Measurements from ENCODE around the gene PABPN1. TPM values are rescaled to one million over a fixed set of nuclear protein-coding genes. Genes with fewer than 3 reads are reported as not detected.

Gene PABPN1
- total and polyA plus RNA-seq, 2 of the 13 experiments (the other 11 are each of a cell fraction or from before 2014, with no cell fraction given): 233 to 524 TPM

DNA sequence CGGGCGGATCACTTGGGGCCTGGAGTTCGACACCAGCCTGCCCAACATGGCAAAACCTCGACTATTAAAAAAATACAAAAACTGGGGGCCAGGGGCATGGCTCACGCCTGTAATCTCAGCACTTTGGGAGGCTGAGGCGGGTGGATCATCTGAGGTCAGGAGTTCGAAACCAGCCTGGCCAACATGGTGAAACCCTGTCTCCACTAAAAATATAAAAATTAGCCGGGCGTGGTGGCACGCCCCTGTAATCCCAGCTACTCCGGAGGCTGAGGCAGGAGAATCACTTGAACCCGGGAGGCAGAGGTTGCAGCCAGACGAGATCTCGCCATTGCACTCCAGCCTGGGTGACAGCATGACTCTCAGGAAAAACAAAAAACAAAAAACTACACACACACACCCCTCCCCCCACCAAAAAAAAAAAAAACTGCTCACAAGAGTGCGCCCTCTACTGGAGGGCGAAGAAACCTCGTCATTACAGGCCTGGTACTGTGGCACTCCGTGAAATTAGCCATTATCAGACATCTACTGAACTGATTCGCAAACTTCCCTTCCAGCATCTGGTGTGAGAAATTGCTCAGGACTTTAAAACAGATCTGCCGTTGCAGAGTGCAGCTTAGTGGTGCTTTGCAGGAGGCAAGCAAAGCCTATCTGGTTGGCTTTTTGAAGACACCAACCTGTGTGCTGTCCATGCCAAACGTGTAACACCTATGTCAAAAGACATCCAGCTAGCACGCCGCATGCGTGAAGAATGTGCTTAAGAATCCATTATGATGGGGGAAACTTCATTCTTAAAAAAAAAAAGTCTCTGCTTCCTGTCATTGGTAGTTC lies 26.3 kb upstream of the PABPN1 start (continued):
- TF ChIP-seq, protein P1, sequence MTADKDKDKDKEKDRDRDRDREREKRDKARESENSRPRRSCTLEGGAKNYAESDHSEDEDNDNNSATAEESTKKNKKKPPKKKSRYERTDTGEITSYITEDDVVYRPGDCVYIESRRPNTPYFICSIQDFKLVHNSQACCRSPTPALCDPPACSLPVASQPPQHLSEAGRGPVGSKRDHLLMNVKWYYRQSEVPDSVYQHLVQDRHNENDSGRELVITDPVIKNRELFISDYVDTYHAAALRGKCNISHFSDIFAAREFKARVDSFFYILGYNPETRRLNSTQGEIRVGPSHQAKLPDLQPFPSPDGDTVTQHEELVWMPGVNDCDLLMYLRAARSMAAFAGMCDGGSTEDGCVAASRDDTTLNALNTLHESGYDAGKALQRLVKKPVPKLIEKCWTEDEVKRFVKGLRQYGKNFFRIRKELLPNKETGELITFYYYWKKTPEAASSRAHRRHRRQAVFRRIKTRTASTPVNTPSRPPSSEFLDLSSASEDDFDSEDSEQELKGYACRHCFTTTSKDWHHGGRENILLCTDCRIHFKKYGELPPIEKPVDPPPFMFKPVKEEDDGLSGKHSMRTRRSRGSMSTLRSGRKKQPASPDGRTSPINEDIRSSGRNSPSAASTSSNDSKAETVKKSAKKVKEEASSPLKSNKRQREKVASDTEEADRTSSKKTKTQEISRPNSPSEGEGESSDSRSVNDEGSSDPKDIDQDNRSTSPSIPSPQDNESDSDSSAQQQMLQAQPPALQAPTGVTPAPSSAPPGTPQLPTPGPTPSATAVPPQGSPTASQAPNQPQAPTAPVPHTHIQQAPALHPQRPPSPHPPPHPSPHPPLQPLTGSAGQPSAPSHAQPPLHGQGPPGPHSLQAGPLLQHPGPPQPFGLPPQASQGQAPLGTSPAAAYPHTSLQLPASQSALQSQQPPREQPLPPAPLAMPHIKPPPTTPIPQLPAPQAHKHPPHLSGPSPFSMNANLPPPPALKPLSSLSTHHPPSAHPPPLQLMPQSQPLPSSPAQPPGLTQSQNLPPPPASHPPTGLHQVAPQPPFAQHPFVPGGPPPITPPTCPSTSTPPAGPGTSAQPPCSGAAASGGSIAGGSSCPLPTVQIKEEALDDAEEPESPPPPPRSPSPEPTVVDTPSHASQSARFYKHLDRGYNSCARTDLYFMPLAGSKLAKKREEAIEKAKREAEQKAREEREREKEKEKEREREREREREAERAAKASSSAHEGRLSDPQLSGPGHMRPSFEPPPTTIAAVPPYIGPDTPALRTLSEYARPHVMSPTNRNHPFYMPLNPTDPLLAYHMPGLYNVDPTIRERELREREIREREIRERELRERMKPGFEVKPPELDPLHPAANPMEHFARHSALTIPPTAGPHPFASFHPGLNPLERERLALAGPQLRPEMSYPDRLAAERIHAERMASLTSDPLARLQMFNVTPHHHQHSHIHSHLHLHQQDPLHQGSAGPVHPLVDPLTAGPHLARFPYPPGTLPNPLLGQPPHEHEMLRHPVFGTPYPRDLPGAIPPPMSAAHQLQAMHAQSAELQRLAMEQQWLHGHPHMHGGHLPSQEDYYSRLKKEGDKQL (CRISPR knock-in tag; IDR thresholded peaks at IDR 0.05; ENCODE audit: low read depth): no peak
- TF ChIP-seq ZFP82 (CRISPR knock-in tag; IDR thresholded peaks at IDR 0.05; ENCODE audit: borderline replicate concordance) (no peak), SP4 (CRISPR knock-in tag; IDR thresholded peaks at IDR 0.05) (no peak), CCDC6 (CRISPR knock-in tag; IDR thresholded peaks at IDR 0.05) (no peak), ZBTB2 (CRISPR knock-in tag; IDR thresholded peaks at IDR 0.05; ENCODE audit: low read depth) (0 out of 2 replicates have a peak, but pooled peaks have one; percentile 28), ZFP90 (CRISPR knock-in tag; IDR thresholded peaks at IDR 0.05; ENCODE audit: borderline replicate concordance) (0 out of 2 replicates have a peak, but pooled peaks have one; percentile 49), MBD4 (IDR thresholded peaks at IDR 0.05; ENCODE audit: borderline replicate concordance, low read length) (no peak), KAT2B (IDR thresholded peaks at IDR 0.05; ENCODE audit: borderline replicate concordance, low read depth, low read length) (no peak), KDM4B (CRISPR knock-in tag; IDR thresholded peaks at IDR 0.05) (no peak), XBP1 (CRISPR knock-in tag; IDR thresholded peaks at IDR 0.05) (peak; percentile 66; the same call in 1 of the 2 replicates)
- TF ChIP-seq, protein P2, sequence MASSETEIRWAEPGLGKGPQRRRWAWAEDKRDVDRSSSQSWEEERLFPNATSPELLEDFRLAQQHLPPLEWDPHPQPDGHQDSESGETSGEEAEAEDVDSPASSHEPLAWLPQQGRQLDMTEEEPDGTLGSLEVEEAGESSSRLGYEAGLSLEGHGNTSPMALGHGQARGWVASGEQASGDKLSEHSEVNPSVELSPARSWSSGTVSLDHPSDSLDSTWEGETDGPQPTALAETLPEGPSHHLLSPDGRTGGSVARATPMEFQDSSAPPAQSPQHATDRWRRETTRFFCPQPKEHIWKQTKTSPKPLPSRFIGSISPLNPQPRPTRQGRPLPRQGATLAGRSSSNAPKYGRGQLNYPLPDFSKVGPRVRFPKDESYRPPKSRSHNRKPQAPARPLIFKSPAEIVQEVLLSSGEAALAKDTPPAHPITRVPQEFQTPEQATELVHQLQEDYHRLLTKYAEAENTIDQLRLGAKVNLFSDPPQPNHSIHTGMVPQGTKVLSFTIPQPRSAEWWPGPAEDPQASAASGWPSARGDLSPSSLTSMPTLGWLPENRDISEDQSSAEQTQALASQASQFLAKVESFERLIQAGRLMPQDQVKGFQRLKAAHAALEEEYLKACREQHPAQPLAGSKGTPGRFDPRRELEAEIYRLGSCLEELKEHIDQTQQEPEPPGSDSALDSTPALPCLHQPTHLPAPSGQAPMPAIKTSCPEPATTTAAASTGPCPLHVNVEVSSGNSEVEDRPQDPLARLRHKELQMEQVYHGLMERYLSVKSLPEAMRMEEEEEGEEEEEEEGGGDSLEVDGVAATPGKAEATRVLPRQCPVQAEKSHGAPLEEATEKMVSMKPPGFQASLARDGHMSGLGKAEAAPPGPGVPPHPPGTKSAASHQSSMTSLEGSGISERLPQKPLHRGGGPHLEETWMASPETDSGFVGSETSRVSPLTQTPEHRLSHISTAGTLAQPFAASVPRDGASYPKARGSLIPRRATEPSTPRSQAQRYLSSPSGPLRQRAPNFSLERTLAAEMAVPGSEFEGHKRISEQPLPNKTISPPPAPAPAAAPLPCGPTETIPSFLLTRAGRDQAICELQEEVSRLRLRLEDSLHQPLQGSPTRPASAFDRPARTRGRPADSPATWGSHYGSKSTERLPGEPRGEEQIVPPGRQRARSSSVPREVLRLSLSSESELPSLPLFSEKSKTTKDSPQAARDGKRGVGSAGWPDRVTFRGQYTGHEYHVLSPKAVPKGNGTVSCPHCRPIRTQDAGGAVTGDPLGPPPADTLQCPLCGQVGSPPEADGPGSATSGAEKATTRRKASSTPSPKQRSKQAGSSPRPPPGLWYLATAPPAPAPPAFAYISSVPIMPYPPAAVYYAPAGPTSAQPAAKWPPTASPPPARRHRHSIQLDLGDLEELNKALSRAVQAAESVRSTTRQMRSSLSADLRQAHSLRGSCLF (CRISPR knock-in tag; IDR thresholded peaks at IDR 0.05; ENCODE audit: borderline replicate concordance): peak; percentile 36; the same call in 1 of the 2 replicates
- TF ChIP-seq, protein P3, sequence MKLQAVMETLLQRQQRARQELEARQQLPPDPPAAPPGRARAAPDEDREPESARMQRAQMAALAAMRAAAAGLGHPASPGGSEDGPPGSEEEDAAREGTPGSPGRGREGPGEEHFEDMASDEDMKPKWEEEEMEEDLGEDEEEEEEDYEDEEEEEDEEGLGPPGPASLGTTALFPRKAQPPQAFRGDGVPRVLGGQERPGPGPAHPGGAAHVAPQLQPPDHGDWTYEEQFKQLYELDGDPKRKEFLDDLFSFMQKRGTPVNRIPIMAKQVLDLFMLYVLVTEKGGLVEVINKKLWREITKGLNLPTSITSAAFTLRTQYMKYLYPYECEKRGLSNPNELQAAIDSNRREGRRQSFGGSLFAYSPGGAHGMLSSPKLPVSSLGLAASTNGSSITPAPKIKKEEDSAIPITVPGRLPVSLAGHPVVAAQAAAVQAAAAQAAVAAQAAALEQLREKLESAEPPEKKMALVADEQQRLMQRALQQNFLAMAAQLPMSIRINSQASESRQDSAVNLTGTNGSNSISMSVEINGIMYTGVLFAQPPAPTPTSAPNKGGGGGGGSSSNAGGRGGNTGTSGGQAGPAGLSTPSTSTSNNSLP (IDR thresholded peaks at IDR 0.05; ENCODE audit: low read depth, low read length): peak; percentile 36; the same call in 1 of the 2 replicates
